Bone marrow (tissue), 2 donors: ENCODE data around the gene FAM184B.

Source experiments
- DNase-seq, 2 donors: peaks; one replicate each; lab custom pipeline; 2025; lab: John Stamatoyannopoulos, UW

FAM184B gene

DNA sequence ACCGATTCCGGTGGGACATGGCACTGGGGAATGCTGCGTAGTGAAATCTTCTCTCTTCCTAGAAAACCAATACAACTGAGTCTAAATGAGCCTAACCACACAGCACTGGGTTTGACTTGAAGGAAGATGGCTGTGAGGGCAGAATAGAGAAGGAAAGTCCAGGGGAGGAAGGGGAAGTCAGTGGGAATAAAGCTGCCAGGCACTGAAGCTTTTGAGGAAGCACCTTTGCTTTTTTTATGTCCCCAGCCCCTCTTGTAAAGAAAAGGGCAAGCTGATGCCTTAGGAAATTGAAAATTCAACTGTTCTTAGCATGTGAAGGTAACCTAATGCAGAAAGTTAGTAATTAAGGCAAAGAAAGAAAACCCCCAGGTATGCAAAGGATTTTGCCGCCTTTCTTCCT lies 146.4 kb downstream of the FAM184B start:
- no peak for DNase-seq

DNA sequence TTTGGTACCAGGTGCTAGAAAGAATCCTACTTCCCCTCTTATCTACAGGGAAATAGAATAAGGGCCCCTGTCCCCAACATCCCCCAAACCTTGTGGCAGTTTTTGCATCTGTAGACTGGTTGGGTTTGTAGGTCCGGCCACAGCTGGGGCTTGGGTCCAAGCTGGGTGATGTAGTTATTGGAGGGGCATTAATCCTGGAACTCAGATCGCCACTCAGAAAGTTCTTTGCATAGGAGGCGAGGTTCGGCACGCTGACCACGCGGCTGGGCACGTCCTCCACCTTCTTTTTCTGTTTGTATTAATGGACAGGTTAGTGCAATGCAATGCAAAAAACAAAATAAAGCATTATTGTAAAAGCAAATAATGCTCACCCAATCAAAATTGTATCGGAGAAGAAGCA lies 147.8 kb downstream of the FAM184B start:
- no peak for DNase-seq

DNA sequence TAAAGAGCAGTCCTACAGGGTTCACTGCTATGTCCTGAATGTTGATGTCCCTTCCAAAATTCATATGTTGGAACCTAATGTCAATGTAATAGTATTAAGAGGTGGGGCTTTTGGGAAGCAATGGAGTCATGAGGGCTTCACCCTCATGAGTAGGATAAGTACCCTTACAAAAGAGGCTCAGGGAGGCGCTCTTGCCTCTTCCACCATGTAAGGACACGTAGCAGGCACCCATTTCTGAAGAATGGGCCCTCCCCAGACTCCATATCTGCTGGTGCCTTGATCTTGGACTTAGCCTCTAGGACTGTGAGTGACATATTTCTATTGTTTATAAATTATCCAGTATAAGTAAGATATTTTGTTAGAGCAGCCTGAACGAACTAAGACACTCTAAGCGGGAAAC lies 151.2 kb downstream of the FAM184B start:
- DNase-seq = no peak

DNA sequence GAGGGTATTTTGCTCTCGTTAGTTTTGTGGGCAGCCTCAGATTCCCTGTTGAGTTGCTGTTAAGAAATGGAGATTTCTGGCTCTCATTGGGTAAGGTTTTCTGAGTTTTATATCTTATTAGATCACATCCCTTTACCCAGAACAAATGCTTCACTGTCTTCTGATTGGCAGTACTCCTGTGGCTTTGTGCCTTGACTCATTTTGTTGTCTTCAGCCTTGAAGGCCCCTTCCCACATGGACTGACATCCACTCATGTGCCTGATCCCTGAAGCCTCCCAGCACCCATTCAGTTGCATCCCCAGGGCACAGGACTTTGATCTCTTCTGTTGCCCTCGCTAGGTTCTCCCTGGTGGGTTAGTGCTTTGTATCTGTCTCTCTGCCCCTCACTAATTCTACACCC lies 156.6 kb downstream of the FAM184B start:
- DNase-seq = no peak

DNA sequence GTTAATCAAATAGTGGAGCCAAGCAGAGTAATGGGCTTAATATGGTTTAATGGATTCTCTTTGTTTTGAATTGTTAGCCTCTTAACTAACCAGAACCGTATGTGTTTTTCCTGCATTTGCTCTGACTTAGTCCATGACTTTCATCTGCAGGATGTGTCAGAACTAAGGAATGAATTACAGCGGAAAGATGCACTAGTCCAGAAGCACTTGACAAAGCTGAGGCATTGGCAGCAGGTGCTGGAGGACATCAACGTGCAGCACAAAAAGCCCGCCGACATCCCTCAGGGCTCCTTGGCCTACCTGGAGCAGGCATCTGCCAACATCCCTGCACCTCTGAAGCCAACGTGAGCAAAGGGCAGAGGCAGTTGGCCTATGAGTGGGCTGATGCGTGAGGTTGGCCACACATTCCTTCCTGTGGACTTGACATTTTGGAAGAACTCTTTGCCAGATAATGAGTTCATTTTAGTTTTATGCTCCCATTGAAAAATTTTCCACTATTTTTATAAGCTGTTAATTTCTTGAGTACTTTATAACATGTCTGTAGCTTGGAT lies 157.9 kb downstream of the FAM184B start:
- no peak for DNase-seq

DNA sequence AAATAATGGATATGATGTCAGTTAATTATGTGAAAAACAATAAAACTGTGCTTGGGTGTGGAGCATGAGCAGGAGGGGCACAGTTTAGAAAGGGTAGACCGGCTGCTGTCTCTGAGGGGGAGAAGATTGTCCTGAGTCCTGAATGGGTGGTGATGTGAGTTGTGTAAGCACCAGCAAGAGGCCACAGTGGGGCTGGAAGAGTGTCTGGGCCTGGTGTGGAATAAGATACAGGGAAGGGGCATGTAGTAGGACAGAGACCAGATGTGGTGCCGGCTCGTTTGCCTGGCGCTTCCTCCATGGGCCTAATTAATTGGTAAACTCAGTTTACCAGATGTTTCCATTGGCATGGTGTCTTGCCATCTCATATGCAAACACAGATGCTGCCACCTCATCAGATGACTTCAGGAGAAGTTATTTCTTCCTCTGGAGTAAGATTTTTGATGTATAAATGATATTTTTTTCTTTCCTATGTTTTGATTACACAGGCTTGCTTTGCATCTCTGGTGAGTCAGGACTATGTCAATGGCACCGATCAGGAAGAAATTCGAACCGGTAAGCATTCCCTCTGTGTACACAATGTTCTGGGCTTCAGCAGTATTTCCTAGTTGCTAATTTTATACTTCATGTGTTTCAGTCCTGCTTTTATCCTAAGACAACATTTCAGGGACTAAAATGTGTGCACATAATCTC lies 161.9 kb downstream of the FAM184B start:
- DNase-seq = no peak

DNA sequence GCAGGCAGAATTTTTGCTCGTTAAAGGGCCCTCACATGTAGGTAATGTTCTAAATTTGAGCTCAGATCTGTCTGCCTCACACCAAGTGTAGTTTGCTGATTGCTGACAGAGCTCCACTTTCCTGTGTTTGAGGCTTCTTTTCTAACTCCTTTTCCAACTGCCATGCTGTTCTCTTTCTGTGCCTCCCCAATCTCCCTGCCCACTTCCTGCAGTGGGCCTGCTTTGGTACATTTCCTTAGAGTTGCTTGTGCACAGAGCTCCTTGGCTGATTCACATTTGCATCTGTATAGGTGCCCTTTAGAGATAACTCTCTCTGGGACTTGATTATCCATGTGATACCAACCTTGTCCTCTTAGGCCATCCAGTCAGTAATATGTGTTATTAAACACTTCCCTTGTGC lies 162.5 kb downstream of the FAM184B start:
- DNase-seq = no peak

DNA sequence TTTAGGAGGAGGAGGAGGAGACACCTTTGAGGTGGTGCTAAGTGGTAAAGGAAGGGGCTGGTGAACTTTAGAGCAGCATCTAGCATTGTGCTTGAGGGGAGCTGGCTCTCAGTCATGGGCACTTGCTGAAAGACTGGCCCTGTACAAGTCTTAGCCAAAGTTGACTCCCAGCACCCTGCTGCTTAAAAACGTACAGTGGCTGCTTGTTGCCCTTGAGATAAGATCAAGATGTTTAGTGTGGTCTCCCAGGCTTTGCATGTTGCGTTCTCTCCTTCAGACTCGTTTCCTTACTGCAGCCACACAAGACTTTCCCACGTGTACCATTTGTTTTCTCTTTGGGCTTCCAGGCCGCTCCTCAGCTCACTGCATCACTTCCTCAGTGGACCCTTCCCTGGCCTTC lies 165.1 kb downstream of the FAM184B start:
- no peak for DNase-seq

DNA sequence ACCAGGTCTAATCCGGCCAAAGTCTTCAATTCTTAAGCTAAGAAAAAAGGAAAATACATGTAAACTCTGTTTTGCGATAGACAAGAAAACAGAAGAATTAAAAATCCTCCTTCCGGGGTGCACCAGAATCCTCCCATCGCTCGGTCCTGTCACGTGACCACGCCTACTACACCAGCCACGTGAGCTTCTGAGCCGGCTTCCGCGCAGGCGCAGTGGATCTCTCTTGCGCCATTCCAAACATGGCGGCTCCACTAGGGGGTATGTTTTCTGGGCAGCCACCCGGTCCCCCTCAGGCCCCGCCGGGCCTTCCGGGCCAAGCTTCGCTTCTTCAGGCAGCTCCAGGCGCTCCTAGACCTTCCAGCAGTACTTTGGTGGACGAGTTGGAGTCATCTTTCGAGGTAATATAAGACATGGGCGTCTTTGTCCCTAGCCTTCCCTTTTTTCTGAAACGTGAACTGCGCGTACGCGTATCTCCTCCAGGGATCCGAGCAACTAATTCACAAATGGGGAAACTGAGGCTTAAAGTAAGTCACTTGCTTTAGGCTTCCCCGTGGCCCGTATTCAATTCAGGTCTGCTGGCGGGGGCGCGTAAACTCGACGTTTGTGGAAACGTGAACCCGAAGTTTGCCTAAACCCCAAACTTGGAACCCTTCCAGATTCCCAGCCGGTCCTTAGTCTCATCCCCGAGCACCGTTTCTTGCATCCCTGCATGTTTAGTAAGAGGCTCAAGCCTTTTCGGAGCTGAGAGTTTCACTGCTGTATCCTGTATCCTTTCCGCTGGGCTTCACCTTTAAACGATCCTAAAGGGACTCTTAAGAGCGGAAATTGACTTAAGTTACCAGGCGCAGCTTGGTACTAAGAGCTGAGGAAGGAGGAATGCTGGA lies 166.8 kb downstream of the FAM184B start, which contains the start of gene MED28:
Gene MED28 (plus strand): TSS at position 226 of the 884 bp plus-strand sequence. CDS start 14 bp downstream, at position 240.
- DNase-seq = peak; percentile 88 to 91

DNA sequence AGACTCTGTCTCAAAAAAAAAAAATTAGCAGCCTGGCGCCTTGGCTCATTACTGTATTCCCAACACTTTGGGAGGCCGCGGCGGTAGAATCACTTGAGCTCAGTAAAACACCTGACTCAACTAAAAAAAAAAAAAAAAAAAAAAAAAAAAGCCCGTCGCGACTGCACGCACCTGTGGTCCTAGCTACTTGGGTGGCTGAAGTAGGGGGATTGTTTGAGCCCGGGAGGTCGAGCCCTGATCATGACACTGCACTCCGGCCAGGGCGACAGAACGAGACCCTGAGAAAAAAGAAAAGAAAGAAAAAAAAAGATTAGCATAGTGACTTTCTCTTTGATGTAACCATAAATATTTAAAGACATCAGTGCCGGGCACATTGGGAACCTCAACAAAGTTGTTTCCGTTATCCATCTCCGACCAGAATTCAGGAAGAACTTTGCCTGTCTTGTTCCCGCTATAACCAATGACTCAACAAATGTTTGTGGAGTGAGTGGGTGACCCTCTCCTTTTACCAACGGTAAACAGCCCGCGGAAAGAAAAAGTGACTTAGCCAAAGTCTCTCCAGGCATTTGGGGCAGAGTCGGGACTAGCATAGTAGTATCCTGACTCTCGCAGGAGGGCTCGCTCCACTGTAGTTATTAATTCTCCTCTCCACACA lies 167.5 kb downstream of the FAM184B start:
- no peak for DNase-seq

DNA sequence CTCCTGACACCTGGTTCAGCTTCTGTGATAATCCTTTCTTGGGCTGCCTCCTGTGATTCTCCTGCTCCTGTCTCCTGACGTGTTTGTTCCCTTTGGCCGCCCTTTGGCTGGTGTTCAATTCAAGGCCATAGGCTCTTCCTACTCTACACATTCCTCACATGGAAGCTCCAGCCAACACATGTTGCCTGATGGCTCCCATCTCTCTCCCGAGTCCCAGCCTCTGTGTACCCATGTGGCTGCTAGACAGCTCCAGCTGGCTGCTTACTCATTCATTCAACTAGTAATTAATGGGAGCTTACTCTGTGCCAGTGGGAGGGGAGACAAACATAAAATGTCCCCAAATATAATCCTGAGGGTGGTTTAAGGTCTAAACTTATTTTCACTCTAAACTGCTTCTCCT lies 176.2 kb downstream of the FAM184B start:
- no peak for DNase-seq

DNA sequence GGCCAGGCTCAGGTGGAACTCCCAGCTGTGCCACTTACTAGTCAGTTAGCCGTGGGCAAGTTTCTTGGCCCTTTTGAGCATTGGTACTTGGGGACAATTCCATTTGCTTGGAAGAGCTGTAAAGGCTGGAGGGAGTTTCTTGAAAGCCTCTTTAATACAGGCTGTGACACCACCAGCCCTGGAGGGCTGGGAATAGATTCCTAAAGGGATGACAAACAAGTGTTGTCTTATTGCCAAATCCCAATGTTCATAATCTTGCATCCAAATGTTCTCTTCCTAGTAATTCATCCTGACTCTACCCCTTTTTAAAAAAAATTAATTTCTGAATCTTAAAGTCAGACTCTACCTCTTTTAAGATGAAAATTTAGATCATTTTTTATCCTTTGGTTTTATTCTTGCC lies 181.6 kb downstream of the FAM184B start:
- DNase-seq = no peak

DNA sequence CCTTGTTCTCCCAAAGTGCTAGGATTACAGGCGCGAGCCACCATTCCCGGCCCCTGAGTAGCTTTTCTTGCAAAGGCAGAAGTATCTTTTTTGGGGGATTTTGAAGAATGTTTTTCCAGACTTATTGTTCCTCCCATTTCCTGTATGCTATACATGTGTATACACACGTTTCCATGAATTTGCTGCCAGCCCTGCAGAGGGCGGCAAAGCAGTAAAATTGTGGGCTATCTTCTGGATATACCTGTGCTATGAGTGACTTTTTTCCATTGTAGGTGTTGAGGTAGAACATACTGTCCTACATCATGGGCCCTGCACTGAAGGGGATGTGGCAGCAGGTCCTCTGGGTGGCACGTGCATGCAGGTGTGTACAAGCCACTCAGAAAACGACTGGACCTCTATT lies 183.9 kb downstream of the FAM184B start:
- DNase-seq = no peak

DNA sequence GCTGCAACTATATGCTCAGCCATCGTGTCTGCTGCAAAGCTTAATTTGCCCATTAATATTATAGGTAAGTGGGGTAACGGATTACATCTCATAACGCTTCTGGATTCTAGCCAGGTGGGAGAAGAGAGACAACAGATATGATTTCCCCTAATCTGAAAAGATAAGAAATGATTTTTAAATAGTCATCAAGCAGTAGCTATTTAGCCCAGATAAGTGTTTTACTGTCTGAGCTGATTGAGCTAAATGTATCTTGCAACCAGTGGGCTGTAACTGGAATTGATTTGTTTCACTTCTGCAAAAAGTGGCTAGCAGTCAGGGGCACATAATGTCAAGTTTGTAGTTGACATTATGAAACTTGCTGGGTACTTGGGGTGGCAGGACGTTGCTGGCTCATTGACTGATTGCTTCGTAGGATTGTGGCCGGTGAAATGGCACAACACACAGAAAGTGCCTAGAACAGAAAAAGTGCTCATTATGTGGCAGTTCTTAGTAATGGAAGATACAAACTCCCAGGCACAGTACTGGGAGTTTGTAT lies 185.9 kb downstream of the FAM184B start:
- peak in 1 of 2 donors; percentile 10 for DNase-seq

DNA sequence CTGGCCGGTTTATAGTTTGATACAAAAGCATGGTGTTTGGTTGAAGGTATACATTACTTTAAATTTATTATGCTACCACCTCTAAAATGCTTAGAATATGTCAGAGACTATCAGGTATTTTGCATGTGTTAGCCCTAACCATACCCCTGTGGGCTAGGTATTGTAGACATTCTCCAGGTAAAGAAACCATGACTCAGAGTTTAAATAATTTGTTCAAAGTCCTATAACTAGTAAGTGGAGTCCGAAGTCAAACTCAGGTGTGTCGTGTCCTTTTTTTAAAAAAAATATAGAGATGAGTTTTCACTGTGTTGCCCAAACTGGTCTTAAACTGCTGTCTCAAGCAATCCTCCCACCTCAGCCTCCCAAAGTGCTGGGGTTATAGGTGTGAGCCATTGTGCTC lies 192.1 kb downstream of the FAM184B start:
- DNase-seq = no peak

DNA sequence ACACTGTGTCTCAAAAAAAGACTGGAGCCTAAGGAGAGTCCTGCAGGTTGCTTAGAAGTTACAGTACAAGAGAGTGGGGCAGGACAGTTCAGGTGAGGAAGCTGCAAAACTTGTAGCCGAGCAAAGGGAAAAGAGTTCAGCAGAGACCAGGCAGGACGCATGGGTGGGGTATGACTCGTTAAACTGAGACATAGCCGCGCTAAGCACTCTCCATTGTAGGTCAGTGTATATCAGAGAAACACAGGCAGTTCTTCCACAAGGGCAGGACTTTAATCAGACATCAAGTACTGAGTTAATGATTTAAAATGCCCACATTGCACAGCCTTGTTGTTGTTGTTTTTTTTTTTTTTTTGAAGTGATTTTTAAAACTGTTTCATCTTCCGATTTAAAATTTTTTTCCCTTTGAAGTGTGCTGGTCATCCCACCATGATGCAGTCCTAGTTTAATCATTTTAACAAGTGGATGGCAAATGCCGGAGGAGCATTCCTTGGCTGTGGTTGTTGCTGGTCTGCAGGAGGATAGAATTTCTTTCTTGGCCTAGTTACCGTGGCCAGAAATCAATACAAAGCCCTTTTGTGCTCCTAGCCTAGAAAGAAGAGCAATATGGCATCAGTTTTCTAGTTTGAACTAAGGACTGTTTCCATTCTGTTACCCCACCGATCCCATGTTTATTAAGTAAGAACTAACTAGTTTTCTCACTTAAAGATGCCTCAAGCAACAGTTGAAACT lies 194.2 kb downstream of the FAM184B start:
- DNase-seq = no peak

DNA sequence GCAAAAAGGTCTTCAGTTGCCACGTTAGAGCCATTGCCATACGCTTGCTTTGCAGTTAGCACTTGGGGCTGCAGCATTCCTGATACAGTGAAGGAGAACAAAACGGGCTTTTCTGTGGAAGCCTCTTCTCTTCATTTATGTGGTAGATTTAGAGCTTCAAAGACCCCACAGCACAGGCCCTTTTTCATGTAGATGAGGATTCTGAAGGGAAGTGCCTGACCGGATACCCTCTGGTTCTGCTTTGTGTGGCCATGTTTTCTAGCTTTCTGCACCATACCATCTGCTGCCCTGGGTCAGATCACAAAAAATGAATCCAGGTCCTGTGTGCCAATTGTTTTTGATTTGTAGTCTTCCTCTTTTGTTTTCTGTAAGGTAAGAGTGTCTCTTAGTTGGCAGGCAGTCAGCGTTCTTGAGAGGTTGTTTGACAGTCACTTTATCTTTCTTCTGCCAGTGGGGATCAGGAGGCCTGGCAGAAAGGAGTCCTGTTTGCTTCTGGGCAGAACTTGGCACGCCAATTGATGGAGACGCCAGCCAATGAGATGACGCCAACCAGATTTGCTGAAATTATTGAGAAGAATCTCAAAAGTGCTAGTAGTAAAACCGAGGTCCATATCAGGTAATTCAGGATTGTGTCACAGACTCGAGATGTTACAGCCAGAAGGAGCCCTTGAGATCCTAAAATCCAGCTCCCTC lies 196.8 kb downstream of the FAM184B start:
- DNase-seq = no peak

DNA sequence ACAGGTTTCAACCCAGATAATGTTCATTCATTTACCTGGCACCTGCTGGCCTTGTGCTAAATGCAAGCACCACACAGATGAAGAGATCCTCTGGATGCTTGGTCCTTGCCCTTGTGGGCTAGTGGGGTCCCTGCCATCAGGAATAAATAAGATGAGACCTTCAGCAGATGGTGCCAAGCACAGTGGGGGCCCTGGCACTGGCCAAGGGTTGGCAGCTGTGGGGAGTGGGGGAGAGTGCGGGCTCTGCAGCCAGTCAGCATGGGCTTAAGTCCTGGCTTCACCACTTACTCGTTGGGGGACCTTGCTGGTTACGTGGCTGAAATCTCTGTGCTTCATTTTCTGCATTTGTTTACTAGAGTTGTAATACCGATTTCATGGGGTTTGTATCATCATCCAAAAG lies 197.5 kb downstream of the FAM184B start:
- no peak for DNase-seq

DNA sequence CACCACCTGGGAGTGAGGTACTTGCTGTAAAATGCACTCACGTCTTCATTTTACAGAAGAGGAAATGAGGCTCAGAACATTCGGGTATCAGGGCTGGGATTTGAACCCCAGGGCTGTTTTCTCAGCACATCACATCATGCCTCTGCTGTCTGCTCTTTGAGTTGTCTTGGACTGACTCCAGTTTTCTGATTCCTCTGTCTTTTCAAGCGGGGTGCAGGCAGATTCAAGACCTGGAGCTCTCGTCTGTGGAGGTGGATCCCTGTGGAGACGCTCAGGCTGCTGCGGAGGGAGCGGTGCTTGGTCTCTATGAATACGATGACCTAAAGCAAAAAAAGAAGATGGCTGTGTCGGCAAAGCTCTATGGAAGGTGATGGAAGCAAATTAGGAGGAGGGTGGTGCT lies 198.1 kb downstream of the FAM184B start:
- DNase-seq = no peak

DNA sequence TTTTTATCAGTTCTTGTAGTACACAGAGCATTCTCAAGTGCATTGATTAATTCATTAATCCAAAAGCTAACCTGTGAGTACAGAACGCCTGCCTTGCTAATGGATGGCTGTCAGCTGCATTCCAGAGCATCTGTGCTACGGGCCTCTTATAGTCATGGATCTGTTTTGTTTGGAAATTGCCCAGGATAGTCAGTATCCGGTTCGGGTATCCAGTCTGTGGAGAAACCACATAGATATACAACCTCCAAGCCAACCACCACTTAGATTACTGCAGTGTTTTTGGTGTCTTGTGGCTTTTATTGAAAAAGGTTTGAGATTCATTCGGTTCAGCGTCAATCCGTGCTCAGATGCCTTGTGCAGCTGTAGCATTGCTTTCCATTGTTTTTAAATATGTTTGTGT lies 200.5 kb downstream of the FAM184B start:
- DNase-seq = no peak
